ENCODE results near the gene SGCA. TPM values are rescaled to one million over a fixed set of nuclear protein-coding genes. Genes with fewer than 3 reads are reported as not detected.

The SGCA gene
- total and polyA plus RNA-seq, 12 donors, result 0.28 to 5.5 (median 1.6) TPM; not detected in 4

GRCh38 chr17:50211249-50212120 lies 45.7 kb downstream of the SGCA start:
- TF ChIP-seq POLR2A (IDR thresholded peaks at IDR 0.05), result no peak
- TF ChIP-seq CTCF (IDR thresholded peaks at IDR 0.05), result no peak
- Histone ChIP-seq H3K9me3 (replicated peaks in 1 of 3) (no peaks in the 10 kb centered on the region), H3K27me3 (peaks cover 7% of the 10 kb centered on the region), H3K27ac (peak overlapping the region in 3 of 5 donors; percentile 19 to 95 (median 75)), H3K4me3 (no peak overlapping the region), H3K4me1 (replicated peaks in 1 of 2) (peaks cover 0 to 9% of the 10 kb centered on the region in 2 donors), H3K36me3 (replicated peaks in 1 of 2) (no peaks in the 10 kb centered on the region)
- DNase-seq, result peak in 2 of 7 donors; percentile 1 to 24
- 52 to 68% (median 60%) methylated on average over 8 to 9 of the region's 9 CpGs for WGBS, 4 donors
- intact Hi-C loops (cut with DNase I), result no loop called here

- no peak for TF ChIP-seq CTCF (IDR thresholded peaks at IDR 0.05)
- TF ChIP-seq POLR2A (IDR thresholded peaks at IDR 0.05), result no peak
- Histone ChIP-seq H3K36me3 (replicated peaks in 1 of 2) (no peaks in the 10 kb centered on the region), H3K9me3 (replicated peaks in 1 of 3) (no peaks in the 10 kb centered on the region), H3K4me3 (no peak overlapping the region), H3K4me1 (replicated peaks in 1 of 2) (peaks cover 0 to 3% of the 10 kb centered on the region in 2 donors), H3K27me3 (peaks cover 7% of the 10 kb centered on the region), H3K27ac (peak overlapping the region in 2 of 5 donors; percentile 75 to 95)
- DNase-seq, result peak in 1 of 7 donors; percentile 19
- 60 to 74% (median 72%) methylated on average over 15 of the region's 15 CpGs for WGBS, 4 donors
- intact Hi-C loops (cut with DNase I), result no loop called here
Observed at GRCh38 chr17:50212121-50212843, 46.5 kb downstream of the SGCA start.

GRCh38 chr17:50213026-50214022 lies 47.5 kb downstream of the SGCA start:
- H3K27ac ChIP-seq, result no peak overlapping the region
- 65 to 71% (median 69%) methylated on average over 7 to 9 of the region's 9 CpGs for WGBS, 4 donors
- H3K4me3 ChIP-seq, result no peak overlapping the region
- peaks cover 0 to 1% of the 10 kb centered on the region in 2 donors for H3K4me1 ChIP-seq (replicated peaks in 1 of 2)
- no peaks in the 10 kb centered on the region for H3K36me3 ChIP-seq (replicated peaks in 1 of 2)
- peaks cover 7% of the 10 kb centered on the region for H3K27me3 ChIP-seq
- no peak for DNase-seq
- TF ChIP-seq CTCF (IDR thresholded peaks at IDR 0.05), result no peak
- no peak for TF ChIP-seq POLR2A (IDR thresholded peaks at IDR 0.05)
- intact Hi-C loops (cut with DNase I), result no loop called here
- H3K9me3 ChIP-seq (replicated peaks in 1 of 3), result no peaks in the 10 kb centered on the region
